Liver (tissue), 9 donors: Measurements from ENCODE around the gene CCNO. TPM values are rescaled to one million over a fixed set of nuclear protein-coding genes. Genes with fewer than 3 reads are reported as not detected.

Experiments
- DNase-seq: peaks from one replicate; pipeline ENCODE4 v3.0.0-alpha.2; 2017; ENCODE audit warnings: low spot score
- H3K27ac ChIP-seq, 2 donors: one replicate each; pipeline ENCODE4 v1.7.0; 2013; ENCODE audit warnings: inconsistent platforms in 2 of 2, low read length in 2 of 2, control low read depth in 1 of 2, low read depth in 1 of 2, mild to moderate bottlenecking in 1 of 2
- H3K27me3 ChIP-seq, 4 donors: one replicate each; pipeline versions ENCODE4 v1.6.1 to v1.7.0; 2013; ENCODE audit warnings: low read length in 3 of 4, inconsistent platforms in 1 of 4, mild to moderate bottlenecking in 1 of 4, moderate library complexity in 1 of 4; ENCODE audit not compliant: control insufficient read depth in 4 of 4, insufficient read depth in 4 of 4
- H3K36me3 ChIP-seq, 4 donors: one replicate each; pipeline versions ENCODE4 v1.6.1 to v1.7.0; 2013; ENCODE audit warnings: low read length in 3 of 4, mild to moderate bottlenecking in 3 of 4, low read depth in 1 of 4, moderate library complexity in 1 of 4; ENCODE audit not compliant: control insufficient read depth in 4 of 4, insufficient read depth in 3 of 4
- H3K4me1 ChIP-seq, 4 donors: one replicate each; pipeline versions ENCODE4 v1.6.1 to v1.7.0; 2013; ENCODE audit warnings: low read length in 3 of 4, mild to moderate bottlenecking in 3 of 4, moderate library complexity in 1 of 4; ENCODE audit not compliant: control insufficient read depth in 4 of 4, insufficient read depth in 4 of 4
- H3K4me3 ChIP-seq, 3 donors: one replicate each; pipeline versions ENCODE4 v1.6.1 to v1.7.0; 2013; ENCODE audit warnings: low read length in 3 of 3, control low read depth in 1 of 3, low read depth in 1 of 3, mild to moderate bottlenecking in 1 of 3
- H3K9ac ChIP-seq, 2 donors: one replicate each; pipeline ENCODE4 v1.7.0; 2013; ENCODE audit warnings: low read length in 2 of 2, mild to moderate bottlenecking in 2 of 2, moderate library complexity in 2 of 2, control low read depth in 1 of 2, low read depth in 1 of 2
- H3K9me3 ChIP-seq, 4 donors: one replicate each; pipeline versions ENCODE4 v1.6.1 to v1.7.0; 2013; ENCODE audit warnings: low read length in 3 of 4; ENCODE audit not compliant: control insufficient read depth in 4 of 4
- ATF3 ChIP-seq: IDR thresholded peaks from 2 replicates; pipeline ENCODE4 v1.6.1; 2016; ENCODE audit warnings: antibody characterized with exemption
- CTCF ChIP-seq: fragments of 150-350 bp; IDR thresholded peaks from 2 replicates; pipeline ENCODE4 v1.5.1; 2017; ENCODE audit warnings: improper control_type of control experiment, low read depth, low read length; ENCODE audit not compliant: missing input control
- EGR1 ChIP-seq, 2 donors: IDR thresholded peaks; 2 replicates each; pipeline ENCODE4 v1.6.1; 2016 to 2018; ENCODE audit warnings: antibody characterized with exemption in 2 of 2, low read depth in 2 of 2
- FOXA1 ChIP-seq: IDR thresholded peaks from 2 replicates; pipeline ENCODE4 v1.6.1; 2016; ENCODE audit warnings: antibody characterized with exemption
- FOXA2 ChIP-seq: IDR thresholded peaks from 2 replicates; pipeline ENCODE4 v1.6.1; 2016; ENCODE audit warnings: antibody characterized with exemption
- GABPA ChIP-seq, 2 donors: IDR thresholded peaks in 1 of 2; conservative IDR thresholded peaks in 1 of 2; 2 replicates each; pipeline ENCODE4 v1.6.1; 2016; ENCODE audit warnings: antibody characterized with exemption in 2 of 2, mild to moderate bottlenecking in 1 of 2, moderate library complexity in 1 of 2
- HNF4A ChIP-seq, 2 donors: conservative IDR thresholded peaks; 2 replicates each; pipeline ENCODE4 v1.6.1; 2016; ENCODE audit warnings: antibody characterized with exemption in 2 of 2, mild to moderate bottlenecking in 2 of 2
- HNF4G ChIP-seq: IDR thresholded peaks from 2 replicates; pipeline ENCODE4 v1.6.1; 2016; ENCODE audit warnings: antibody characterized with exemption
- MAX ChIP-seq: IDR thresholded peaks from 2 replicates; pipeline ENCODE4 v1.6.1; 2016; ENCODE audit warnings: antibody characterized with exemption
- NR2F2 ChIP-seq: IDR thresholded peaks from 2 replicates; pipeline ENCODE4 v1.6.1; 2016; ENCODE audit warnings: antibody characterized with exemption
- RAD21 ChIP-seq, 2 donors: IDR thresholded peaks; 2 replicates each; pipeline ENCODE4 v1.6.1; 2016; ENCODE audit warnings: antibody characterized with exemption in 2 of 2, mild to moderate bottlenecking in 2 of 2
- REST ChIP-seq: IDR thresholded peaks from 2 replicates; pipeline ENCODE4 v1.6.1; 2016; ENCODE audit warnings: antibody characterized with exemption, mild to moderate bottlenecking
- RXRA ChIP-seq, 2 donors: IDR thresholded peaks; 2 replicates each; pipeline ENCODE4 v1.6.1; 2017 to 2018; ENCODE audit warnings: antibody characterized with exemption in 2 of 2, mild to moderate bottlenecking in 1 of 2
- SP1 ChIP-seq: IDR thresholded peaks from 2 replicates; pipeline ENCODE4 v1.6.1; 2018; ENCODE audit warnings: antibody characterized with exemption, mild to moderate bottlenecking
- TAF1 ChIP-seq: conservative IDR thresholded peaks from 2 replicates; pipeline ENCODE4 v1.6.1; 2016; ENCODE audit warnings: antibody characterized with exemption, mild to moderate bottlenecking
- YY1 ChIP-seq: IDR thresholded peaks from 2 replicates; pipeline ENCODE4 v1.6.1; 2016; ENCODE audit warnings: antibody characterized with exemption, mild to moderate bottlenecking
- ZBTB33 ChIP-seq: IDR thresholded peaks from 2 replicates; pipeline ENCODE4 v1.6.1; 2016; ENCODE audit warnings: antibody characterized with exemption
- WGBS: extraction: QIAGEN DNeasy Blood & Tissue Kit; methylation state at CpG from one replicate; pipeline ENCODE4 v1.1.7; 2013; 5-methylcytosine and 5-hydroxymethylcytosine counted together
- polyA plus RNA-seq, 2 donors: library from polyadenylated mRNA; stranded (reverse) in 1 of 2; unstranded in 1 of 2; fragments of 200-250 nt in 1 of 2; fragments of >200 nt in 1 of 2; fragmentation: Nextera tagmentation in 1 of 2; extraction: Ambion mirVana in 1 of 2; gene quantifications; one replicate each; pipeline versions ENCODE4 v1.2.1 to v1.2.3, GENCODE V29; 2013 to 2015
- total RNA-seq, 2 donors: library from RNA; depleted of rRNA; stranded (reverse); fragments of >200 nt; gene quantifications; one replicate each; pipeline ENCODE4 v1.2.3, GENCODE V29; 2014
- donor health status: healthy.
- donor health status: healthy.
- donor health status: healthy.
- donor health status: healthy.
- donor health status: healthy.

Gene CCNO
- total and polyA plus RNA-seq, 4 donors: 0.23 TPM; not detected in 3

- Histone ChIP-seq H3K4me1 (peaks cover 0 to 4% (median 0%) of the 10 kb centered on the region in 4 donors), H3K36me3 (no peaks in the 10 kb centered on the region), H3K27ac (no peak overlapping the region), H3K9ac (no peak overlapping the region), H3K27me3 (peaks cover 0 to 5% (median 1%) of the 10 kb centered on the region in 4 donors), H3K9me3 (no peaks in the 10 kb centered on the region), H3K4me3 (no peak overlapping the region)
- no peak for DNase-seq
- WGBS: 86% methylated on average over 2 of the region's 2 CpGs
- TF ChIP-seq HNF4G (no peak), ZBTB33 (no peak), CTCF (no peak), MAX (no peak), REST (no peak), FOXA1 (no peak), TAF1 (no peak), GABPA (IDR thresholded peaks at IDR 0.05 in 1 of 2, conservative IDR thresholded peaks at IDR 0.05 in 1 of 2) (no peak), NR2F2 (no peak), FOXA2 (no peak), HNF4A (conservative IDR thresholded peaks at IDR 0.05) (no peak), SP1 (no peak), RAD21 (IDR thresholded peaks at IDR 0.05) (no peak), EGR1 (IDR thresholded peaks at IDR 0.05; ENCODE audit: low read depth in 2 of 2) (no peak), YY1 (no peak), RXRA (IDR thresholded peaks at IDR 0.05) (no peak), ATF3 (no peak)
Measured at GRCh38 chr5:55191165-55191564, 42.2 kb downstream of the CCNO start.
